Coronary artery (tissue), 2 donors: ENCODE data around the gene VAPB.

Source experiments
- DNase-seq: peaks from one replicate; pipeline ENCODE4 v3.0.0-alpha.2; 2017; ENCODE audit warnings: low spot score
- H3K27ac ChIP-seq, 2 donors: fragments of 200-600 bp; sonication (generic); one replicate each; pipeline ENCODE4 v1.5.1; 2016 to 2019
- H3K4me3 ChIP-seq: fragments of 200-600 bp; sonication (generic); 2 replicates; pipeline ENCODE4 v1.5.1; 2016; ENCODE audit warnings: mild to moderate bottlenecking, moderate library complexity
- TF ChIP-seq, protein P1 (sequence below): fragments of 200-600 bp; sonication (generic); IDR thresholded peaks from one replicate; pipeline ENCODE4 v1.5.1; 2019; ENCODE audit warnings: antibody characterized with exemption

VAPB gene

DNA sequence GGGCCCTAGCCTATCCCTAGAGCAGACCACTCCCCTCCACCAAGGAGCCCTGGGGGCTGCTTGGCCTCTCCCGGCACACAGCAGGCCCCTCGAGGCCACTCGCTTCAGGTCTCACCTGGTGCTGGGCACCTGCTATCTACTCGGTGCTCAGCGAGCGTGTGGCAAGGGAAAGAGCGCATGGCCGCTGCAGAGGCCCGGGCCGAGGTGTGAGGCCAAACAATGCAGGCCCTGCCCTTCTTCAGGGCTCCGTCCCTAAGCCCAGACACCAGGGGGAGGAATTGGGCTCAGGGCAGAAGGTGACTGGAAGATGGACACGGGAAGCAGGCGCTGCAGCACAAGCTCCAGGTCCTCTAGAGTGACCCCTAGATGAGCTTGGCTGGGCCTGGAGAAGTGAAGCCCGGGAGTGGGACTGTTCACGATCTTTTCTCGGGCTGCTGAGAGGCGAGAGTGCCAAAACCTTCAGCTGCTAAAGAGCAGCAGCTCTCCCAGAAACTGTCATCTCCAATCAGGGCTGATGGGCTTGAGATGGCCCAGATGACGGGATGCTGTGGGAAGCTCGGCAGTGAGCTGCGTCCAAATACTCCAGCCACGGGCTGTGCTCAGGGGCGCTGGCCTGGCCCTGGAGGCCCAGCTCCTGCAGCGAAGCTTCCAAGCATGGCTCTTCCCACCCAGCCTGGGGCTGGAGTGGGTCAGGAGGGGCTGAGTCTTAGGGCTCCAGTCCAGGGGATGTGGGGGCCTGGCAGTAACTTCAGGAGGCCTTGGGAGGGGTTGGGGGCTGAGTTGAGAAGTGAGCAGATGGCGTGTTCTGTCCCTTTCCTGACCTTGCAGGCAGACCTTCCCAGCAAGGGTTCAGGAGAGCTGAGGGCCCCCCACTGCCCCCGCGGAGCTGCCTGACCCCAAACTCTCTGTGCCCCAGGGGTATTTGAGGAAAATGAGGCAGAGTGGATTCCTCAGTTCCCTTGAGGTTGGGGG lies 82.5 kb downstream of the VAPB start:
- DNase-seq = no peak
- H3K4me3 ChIP-seq = no peak overlapping the region
- no peak overlapping the region for H3K27ac ChIP-seq
- TF ChIP-seq, protein P1, sequence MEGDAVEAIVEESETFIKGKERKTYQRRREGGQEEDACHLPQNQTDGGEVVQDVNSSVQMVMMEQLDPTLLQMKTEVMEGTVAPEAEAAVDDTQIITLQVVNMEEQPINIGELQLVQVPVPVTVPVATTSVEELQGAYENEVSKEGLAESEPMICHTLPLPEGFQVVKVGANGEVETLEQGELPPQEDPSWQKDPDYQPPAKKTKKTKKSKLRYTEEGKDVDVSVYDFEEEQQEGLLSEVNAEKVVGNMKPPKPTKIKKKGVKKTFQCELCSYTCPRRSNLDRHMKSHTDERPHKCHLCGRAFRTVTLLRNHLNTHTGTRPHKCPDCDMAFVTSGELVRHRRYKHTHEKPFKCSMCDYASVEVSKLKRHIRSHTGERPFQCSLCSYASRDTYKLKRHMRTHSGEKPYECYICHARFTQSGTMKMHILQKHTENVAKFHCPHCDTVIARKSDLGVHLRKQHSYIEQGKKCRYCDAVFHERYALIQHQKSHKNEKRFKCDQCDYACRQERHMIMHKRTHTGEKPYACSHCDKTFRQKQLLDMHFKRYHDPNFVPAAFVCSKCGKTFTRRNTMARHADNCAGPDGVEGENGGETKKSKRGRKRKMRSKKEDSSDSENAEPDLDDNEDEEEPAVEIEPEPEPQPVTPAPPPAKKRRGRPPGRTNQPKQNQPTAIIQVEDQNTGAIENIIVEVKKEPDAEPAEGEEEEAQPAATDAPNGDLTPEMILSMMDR = no peak

GRCh38 chr20:58472273-58473018 lies 83.4 kb downstream of the VAPB start:
- H3K27ac ChIP-seq = no peak overlapping the region
- TF ChIP-seq, protein P1 = no peak
- no peak for DNase-seq
- no peak overlapping the region for H3K4me3 ChIP-seq

DNA sequence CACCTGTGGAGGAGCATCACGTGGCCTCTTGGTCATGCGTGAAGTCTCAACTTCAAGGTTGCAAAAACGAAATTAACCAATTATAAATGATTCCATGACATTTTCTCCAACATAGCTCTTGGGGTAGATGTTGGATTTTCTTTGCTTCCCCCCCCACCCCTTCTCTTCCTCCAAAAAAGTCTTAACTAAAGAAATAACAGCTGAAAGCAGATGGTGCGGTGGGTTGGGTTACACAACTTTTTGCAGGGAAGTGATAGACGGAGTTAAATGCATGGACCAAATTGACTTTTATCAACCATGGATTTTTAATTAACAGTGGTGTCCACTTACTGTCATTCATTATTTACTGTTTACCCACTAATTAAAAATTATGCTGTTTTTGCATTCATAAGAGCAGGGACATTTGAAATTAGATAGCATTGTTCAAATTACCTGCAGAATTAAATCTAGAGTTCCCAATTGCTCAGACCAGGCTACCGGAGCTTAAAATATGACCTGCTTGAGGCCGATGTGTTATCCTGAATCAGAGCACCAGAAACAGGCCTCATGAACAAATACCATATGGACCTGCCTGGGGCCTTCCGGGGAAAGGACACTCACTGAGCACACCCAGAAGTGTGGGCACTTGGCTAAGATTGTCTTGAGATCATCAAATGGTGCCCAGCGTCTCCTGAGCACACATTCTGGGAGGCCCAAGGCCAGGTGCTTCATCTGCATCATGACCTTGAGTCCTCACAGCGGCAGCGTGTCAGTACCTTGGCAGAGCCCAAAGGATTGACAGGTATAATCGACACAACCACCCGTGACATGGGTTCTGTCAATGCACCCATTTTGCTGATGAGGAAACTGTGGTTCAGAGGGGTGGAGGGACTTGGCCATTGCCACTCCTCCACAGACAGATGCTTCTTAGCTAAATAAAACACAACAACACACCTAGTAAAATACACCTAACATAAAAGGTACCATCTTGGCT lies 84.7 kb downstream of the VAPB start:
- TF ChIP-seq, protein P1 = no peak
- no peak for DNase-seq
- H3K4me3 ChIP-seq = no peak overlapping the region
- no peak overlapping the region for H3K27ac ChIP-seq

GRCh38 chr20:58475466-58475865 lies 86.4 kb downstream of the VAPB start:
- TF ChIP-seq, protein P1 = no peak
- DNase-seq = no peak
- H3K27ac ChIP-seq = no peak overlapping the region
- no peak overlapping the region for H3K4me3 ChIP-seq

DNA sequence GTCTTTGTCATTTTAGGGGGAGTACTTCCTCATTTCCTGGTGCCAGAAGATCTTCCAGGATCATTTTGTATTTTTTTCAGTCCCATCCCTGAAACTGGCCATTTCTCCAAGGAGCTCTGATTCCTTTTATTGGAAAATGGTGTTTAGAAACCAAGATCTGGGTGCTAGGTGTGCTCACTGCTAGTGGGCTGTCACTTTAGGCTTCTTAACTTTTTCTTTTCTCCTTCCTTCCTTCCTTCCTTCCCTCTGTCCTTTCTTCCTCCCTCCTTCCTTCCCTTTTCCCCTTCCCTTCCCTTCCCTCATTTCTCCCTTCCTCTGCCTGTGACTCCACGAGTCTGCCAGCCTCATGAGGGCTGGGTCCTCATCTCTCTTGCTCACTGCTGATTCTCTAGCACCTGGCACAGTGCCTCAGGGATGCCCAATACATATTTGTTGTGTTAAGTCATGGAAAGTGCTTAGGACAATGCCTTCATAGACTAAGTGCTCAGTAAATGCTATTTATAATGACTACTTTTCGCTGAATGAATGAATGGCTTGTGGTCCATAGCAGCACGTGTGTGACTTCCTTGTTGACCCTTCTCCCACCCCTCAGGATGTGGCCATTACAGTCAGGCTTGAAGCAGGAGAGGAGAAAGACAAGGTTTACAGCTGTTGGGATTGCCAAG lies 89.2 kb downstream of the VAPB start:
- no peak overlapping the region for H3K4me3 ChIP-seq
- no peak overlapping the region for H3K27ac ChIP-seq
- TF ChIP-seq, protein P1 = no peak
- DNase-seq = no peak
